Activated CD4-positive, alpha-beta T cell treated with anti-CD3 and anti-CD28 coated beads for 36 hours (primary cell): ENCODE data around the gene UVSSA. TPM values are rescaled to one million over a fixed set of nuclear protein-coding genes. Genes with fewer than 3 reads are reported as not detected.

Experiments used
- ATAC-seq: fragments of 200-7000 bp; cut with Tn5 transposase; one replicate; pipeline ENCODE4 v1.10.0; 2021; ENCODE audit warnings: mild to moderate bottlenecking, moderate library complexity
- CTCF ChIA-PET: fragments of 350-600 bp; sonication (Branson Sonifier 250); formaldehyde crosslinking; loops from one replicate; lab custom pipeline; 2021; ENCODE audit warnings: antibody characterized with exemption; lab: Charles Lee
- POLR2A ChIA-PET: fragments of 350-600 bp; sonication (Branson Sonifier 250); formaldehyde crosslinking; loops from one replicate; lab custom pipeline; 2021; ENCODE audit warnings: antibody characterized with exemption, inconsistent platforms; lab: Charles Lee
- DNase-seq: peaks from one replicate; pipeline ENCODE4 v3.0.0-alpha.2; 2020
- H3K27ac Mint-ChIP-seq: one replicate; pipeline ENCODE4 v1.8.0; 2021; ENCODE audit warnings: mixed read lengths
- H3K27me3 Mint-ChIP-seq: one replicate; pipeline ENCODE4 v1.8.0; 2021; ENCODE audit warnings: mixed read lengths
- H3K36me3 Mint-ChIP-seq: one replicate; pipeline ENCODE4 v1.8.0; 2021; ENCODE audit warnings: low read depth, mixed read lengths
- H3K4me1 Mint-ChIP-seq: one replicate; pipeline ENCODE4 v1.8.0; 2021; ENCODE audit warnings: mixed read lengths
- H3K4me3 Mint-ChIP-seq: one replicate; pipeline ENCODE4 v1.8.0; 2021; ENCODE audit warnings: mild to moderate bottlenecking, moderate library complexity, mixed read lengths
- H3K9me3 Mint-ChIP-seq: one replicate; pipeline ENCODE4 v1.8.0; 2021; ENCODE audit warnings: low read depth, mixed read lengths
- intact Hi-C, 2 experiments: fragments of 100-400 bp; cut with DNase I in 1 of 2; cut with micrococcal nuclease in 1 of 2; formaldehyde crosslinking; loops; one replicate each; pipeline versions ENCODE4 v1.14.2 to v1.15.1; 2022 to 2024; cut with DNase I, micrococcal nuclease
- total RNA-seq, 2 experiments: library from RNA; stranded (reverse); gene quantifications; one replicate each; pipeline ENCODE4 v1.2.3, GENCODE V29; 2021

The UVSSA gene
- total RNA-seq, 2 experiments from 2014 or later, result 14.8 to 18.1 TPM

GRCh38 chr4:1398681-1399507, 51.9 kb downstream of the UVSSA start:
- POLR2A ChIA-PET, result no interaction called here
- Mint-ChIP-seq H3K4me3 (no peak overlapping the region), H3K9me3 (peaks cover 6% of the 10 kb centered on the region), H3K27ac (no peak overlapping the region), H3K36me3 (peaks cover 10% of the 10 kb centered on the region), H3K4me1 (no peaks in the 10 kb centered on the region), H3K27me3 (peaks cover 12% of the 10 kb centered on the region)
- CTCF ChIA-PET, result interaction anchor here (0.7 kb wide), 1 partner anchor 1010 kb away, joined by 4 read pairs; no protein-coding TSS in a partner anchor
- ATAC-seq, result no peak
- intact Hi-C loops, result loop anchor here in 1 of 2 experiments (5.0 kb wide), 1 partner anchor 398 kb away; no protein-coding TSS in a partner anchor
- DNase-seq, result no peak

- intact Hi-C loops, result loop anchor here in 1 of 2 experiments (5.0 kb wide), 1 partner anchor 398 kb away; no protein-coding TSS in a partner anchor
- Mint-ChIP-seq H3K27me3 (peaks cover 13% of the 10 kb centered on the region), H3K27ac (no peak overlapping the region), H3K4me1 (no peaks in the 10 kb centered on the region), H3K36me3 (peaks cover 5% of the 10 kb centered on the region), H3K9me3 (peaks cover 5% of the 10 kb centered on the region), H3K4me3 (no peak overlapping the region)
- DNase-seq, result no peak
- ChIA-PET POLR2A (no interaction called here), CTCF (interaction anchor here (0.6 to 0.7 kb wide), 2 partner anchors 111 to 1009 kb away, joined by 3 to 4 read pairs; no protein-coding TSS in a partner anchor)
- ATAC-seq, result no peak
Measured at GRCh38 chr4:1399508-1400190, 52.6 kb downstream of the UVSSA start.

- H3K4me1 Mint-ChIP-seq, result no peaks in the 10 kb centered on the region
- H3K27me3 Mint-ChIP-seq, result peaks cover 19% of the 10 kb centered on the region
- H3K36me3 Mint-ChIP-seq, result peaks cover 5% of the 10 kb centered on the region
- intact Hi-C loops, result no loop called here
- ChIA-PET POLR2A (no interaction called here), CTCF (interaction anchor here (0.6 kb wide), 2 partner anchors 111 to 215 kb away, joined by 3 to 4 read pairs; no protein-coding TSS in a partner anchor)
- ATAC-seq (no peak), DNase-seq (no peak)
- H3K9me3 Mint-ChIP-seq, result peaks cover 5% of the 10 kb centered on the region
- H3K4me3 Mint-ChIP-seq, result no peak overlapping the region
- no peak overlapping the region for H3K27ac Mint-ChIP-seq
Measured at GRCh38 chr4:1400191-1400805, 53.3 kb downstream of the UVSSA start.

- intact Hi-C loops, result no loop called here
- ChIA-PET POLR2A (no interaction called here), CTCF (interaction anchor here (0.6 kb wide), 1 partner anchor 216 kb away, joined by 4 read pairs; no protein-coding TSS in a partner anchor)
- ATAC-seq (no peak), DNase-seq (no peak)
- H3K36me3 Mint-ChIP-seq, result no peaks in the 10 kb centered on the region
- no peak overlapping the region for H3K4me3 Mint-ChIP-seq
- H3K27ac Mint-ChIP-seq, result no peak overlapping the region
- H3K4me1 Mint-ChIP-seq, result no peaks in the 10 kb centered on the region
- H3K27me3 Mint-ChIP-seq, result peaks cover 20% of the 10 kb centered on the region
- H3K9me3 Mint-ChIP-seq, result peaks cover 3% of the 10 kb centered on the region
Measured at GRCh38 chr4:1400831-1401408, 53.9 kb downstream of the UVSSA start.

- no peak for DNase-seq
- Mint-ChIP-seq H3K27me3 (peaks cover 20% of the 10 kb centered on the region), H3K36me3 (no peaks in the 10 kb centered on the region), H3K27ac (no peak overlapping the region), H3K9me3 (peaks cover 3% of the 10 kb centered on the region), H3K4me3 (no peak overlapping the region), H3K4me1 (no peaks in the 10 kb centered on the region)
- ChIA-PET POLR2A (no interaction called here), CTCF (no interaction called here)
- ATAC-seq, result no peak
- intact Hi-C loops, result no loop called here
Measured at GRCh38 chr4:1401409-1402020, 54.5 kb downstream of the UVSSA start.

GRCh38 chr4:1402021-1402515, 55.1 kb downstream of the UVSSA start:
- H3K27me3 Mint-ChIP-seq, result peaks cover 21% of the 10 kb centered on the region
- no peaks in the 10 kb centered on the region for H3K4me1 Mint-ChIP-seq
- H3K36me3 Mint-ChIP-seq, result no peaks in the 10 kb centered on the region
- no peak for DNase-seq
- ATAC-seq, result no peak
- peaks cover 3% of the 10 kb centered on the region for H3K9me3 Mint-ChIP-seq
- H3K27ac Mint-ChIP-seq, result no peak overlapping the region
- intact Hi-C loops, result no loop called here
- ChIA-PET CTCF (interaction anchor here (0.8 kb wide), 1 partner anchor 105 kb away, joined by 3 read pairs; no protein-coding TSS in a partner anchor), POLR2A (no interaction called here)
- H3K4me3 Mint-ChIP-seq, result no peak overlapping the region

- Mint-ChIP-seq H3K36me3 (no peaks in the 10 kb centered on the region), H3K4me3 (no peak overlapping the region), H3K9me3 (peaks cover 3% of the 10 kb centered on the region), H3K4me1 (no peaks in the 10 kb centered on the region), H3K27ac (no peak overlapping the region), H3K27me3 (peaks cover 27% of the 10 kb centered on the region)
- DNase-seq (no peak), ATAC-seq (no peak)
- ChIA-PET POLR2A (no interaction called here), CTCF (interaction anchor here (0.8 kb wide), 1 partner anchor 104 kb away, joined by 3 read pairs; no protein-coding TSS in a partner anchor)
- intact Hi-C loops, result no loop called here
Measured at GRCh38 chr4:1402516-1403091, 55.6 kb downstream of the UVSSA start.

GRCh38 chr4:1403177-1403583, 56.2 kb downstream of the UVSSA start:
- Mint-ChIP-seq H3K27ac (no peak overlapping the region), H3K36me3 (no peaks in the 10 kb centered on the region), H3K27me3 (peaks cover 30% of the 10 kb centered on the region), H3K9me3 (peaks cover 3% of the 10 kb centered on the region), H3K4me3 (no peak overlapping the region), H3K4me1 (peaks cover under 1% of the 10 kb centered on the region)
- CTCF ChIA-PET, result no interaction called here
- ATAC-seq (no peak), DNase-seq (no peak)
- POLR2A ChIA-PET, result no interaction called here
- intact Hi-C loops, result no loop called here

GRCh38 chr4:1403591-1404572, 56.9 kb downstream of the UVSSA start:
- ATAC-seq, result no peak
- intact Hi-C loops, result no loop called here
- CTCF ChIA-PET, result no interaction called here
- no peak for DNase-seq
- peaks cover 3% of the 10 kb centered on the region for H3K4me1 Mint-ChIP-seq
- H3K9me3 Mint-ChIP-seq, result peaks cover 2% of the 10 kb centered on the region
- POLR2A ChIA-PET, result no interaction called here
- no peak overlapping the region for H3K27ac Mint-ChIP-seq
- H3K4me3 Mint-ChIP-seq, result no peak overlapping the region
- H3K36me3 Mint-ChIP-seq, result no peaks in the 10 kb centered on the region
- H3K27me3 Mint-ChIP-seq, result peaks cover 37% of the 10 kb centered on the region
